Right lobe of liver (tissue), 6 donors: Measurements from ENCODE around the gene ERCC3. TPM values are rescaled to one million over a fixed set of nuclear protein-coding genes. Genes with fewer than 3 reads are reported as not detected.
"Not testable (repeated sequence)": the region's sequence is repeated elsewhere in the genome, so short reads cannot be mapped to it uniquely, and the experiment has no call there.

Source experiments
- ATAC-seq, 4 donors: fragments of 200-7000 bp; cut with Tn5 transposase; one replicate each; pipeline ENCODE4 v1.9.1; 2020; ENCODE audit warnings: mild to moderate bottlenecking in 4 of 4, moderate library complexity in 4 of 4
- DNase-seq, 3 donors: peaks; one replicate each; pipeline ENCODE4 v3.0.0-alpha.2; 2020
- H3K27ac ChIP-seq, 3 donors: fragments of 200-600 bp; one replicate each; pipeline ENCODE4 v1.8.0; 2022
- H3K27me3 ChIP-seq, 2 donors: fragments of 200-600 bp; one replicate each; pipeline ENCODE4 v1.8.0; 2022
- H3K36me3 ChIP-seq, 4 donors: fragments of 200-600 bp; sonication (generic) in 1 of 4; one replicate each; pipeline versions ENCODE4 v1.5.1 to v1.8.0; 2017 to 2022; ENCODE audit warnings: control low read depth in 1 of 4
- H3K4me1 ChIP-seq, 4 donors: fragments of 200-600 bp; sonication (generic) in 1 of 4; one replicate each; pipeline versions ENCODE4 v1.5.1 to v1.8.0; 2017 to 2022; ENCODE audit warnings: control low read depth in 1 of 4
- H3K4me3 ChIP-seq, 3 donors: fragments of 200-600 bp; one replicate each; pipeline ENCODE4 v1.8.0; 2022
- H3K9me3 ChIP-seq, 4 donors: fragments of 200-600 bp; sonication (generic) in 1 of 4; one replicate each; pipeline versions ENCODE4 v1.5.1 to v1.8.0; 2017 to 2022; ENCODE audit warnings: control low read depth in 1 of 4
- POLR2A ChIP-seq: fragments of 450-650 bp; IDR thresholded peaks from one replicate; pipeline ENCODE4 v1.6.1; 2017; ENCODE audit warnings: antibody characterized with exemption, mild to moderate bottlenecking
- WGBS: methylation state at CpG from one replicate; pipeline ENCODE4 v1.1.6; 2018; ENCODE audit warnings: low coverage, low lambda C conversion rate; ENCODE audit not compliant: insufficient coverage; ENCODE audit errors: missing lambda C conversion rate; 5-methylcytosine and 5-hydroxymethylcytosine counted together
- intact Hi-C, 2 donors: fragments of 100-400 bp; cut with DNase I; formaldehyde crosslinking; loops; one replicate each; pipeline versions ENCODE4 v1.11.2 to v1.14.1; 2022
- total RNA-seq, 6 experiments: library from RNA; depleted of rRNA in 2 of 6; stranded (reverse); fragments of >200 nt in 2 of 6; fragmentation: NEBNext Ultra II Directional in 3 of 6; extraction: Animal tissue kit (Norgen Biotek cat#: 25700) in 3 of 6; gene quantifications; one replicate each; pipeline versions ENCODE4 v1.1.0 to v1.2.4, GENCODE V29; 2016 to 2023
- TF ChIP-seq, protein P1 (sequence below), 4 donors: fragments of 200-600 bp in 3 of 4; fragments of 450-650 bp in 1 of 4; IDR thresholded peaks; one replicate each; pipeline versions ENCODE4 v1.5.1 to v1.8.0; 2016 to 2022; ENCODE audit warnings: antibody characterized with exemption in 4 of 4, mild to moderate bottlenecking in 2 of 4
- donor health status: DM: no; HTN: yes; CAD: no.
- donor health status: DM: no; HTN: no; CAD: no.
- donor health status: DM: no; HTN: no; CAD: no.
- donor health status: DM: no; HTN: yes; CAD: no.
- donor health status: DM: no; HTN: yes; CAD: no.

ERCC3 gene
- total RNA-seq, 6 experiments from 2014 or later: 13.5 to 17.3 (median 16.0) TPM

DNA sequence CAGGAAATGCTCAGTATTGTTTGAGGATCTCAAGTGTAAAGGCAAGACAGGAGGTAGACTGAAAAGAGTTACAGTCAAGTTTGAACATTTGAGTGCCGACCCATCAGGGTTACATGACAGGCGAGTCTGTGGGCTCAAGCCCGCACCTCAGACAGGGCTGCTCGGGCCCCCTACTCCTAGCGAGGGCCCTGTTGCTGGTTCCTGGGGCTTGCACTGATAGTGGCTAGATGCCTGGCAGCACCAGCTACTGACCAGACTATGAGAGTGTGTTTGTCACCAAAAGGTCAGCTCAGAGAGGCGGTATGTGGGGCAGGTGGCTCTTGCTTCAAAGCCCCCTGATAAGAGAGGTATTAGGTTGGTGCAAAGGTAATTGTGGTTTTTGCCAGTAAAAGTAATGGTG, 38.2 kb downstream of the ERCC3 start:
- no peak for ATAC-seq
- intact Hi-C loops: no loop called here
- no peak for DNase-seq

DNA sequence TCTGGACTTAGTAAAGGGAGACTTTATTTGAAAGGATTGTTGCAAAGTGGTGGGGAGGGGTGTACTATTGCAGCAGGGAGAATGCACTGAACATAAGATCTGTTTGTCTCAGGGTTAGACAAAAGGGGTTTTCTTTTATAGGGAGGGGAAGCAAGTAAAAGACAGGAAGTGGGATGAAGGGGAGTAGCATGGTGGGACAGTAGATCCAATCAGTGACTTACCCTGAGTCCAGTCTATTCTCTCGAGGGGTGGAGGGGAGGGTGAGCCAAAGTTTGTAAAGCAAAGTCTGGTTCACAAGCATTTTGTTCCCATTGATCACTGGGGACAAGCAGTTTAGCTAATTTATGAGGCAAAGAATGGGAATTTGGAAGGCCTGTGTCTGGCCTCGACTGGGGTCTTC, 38.8 kb downstream of the ERCC3 start:
- TF ChIP-seq, protein P1, sequence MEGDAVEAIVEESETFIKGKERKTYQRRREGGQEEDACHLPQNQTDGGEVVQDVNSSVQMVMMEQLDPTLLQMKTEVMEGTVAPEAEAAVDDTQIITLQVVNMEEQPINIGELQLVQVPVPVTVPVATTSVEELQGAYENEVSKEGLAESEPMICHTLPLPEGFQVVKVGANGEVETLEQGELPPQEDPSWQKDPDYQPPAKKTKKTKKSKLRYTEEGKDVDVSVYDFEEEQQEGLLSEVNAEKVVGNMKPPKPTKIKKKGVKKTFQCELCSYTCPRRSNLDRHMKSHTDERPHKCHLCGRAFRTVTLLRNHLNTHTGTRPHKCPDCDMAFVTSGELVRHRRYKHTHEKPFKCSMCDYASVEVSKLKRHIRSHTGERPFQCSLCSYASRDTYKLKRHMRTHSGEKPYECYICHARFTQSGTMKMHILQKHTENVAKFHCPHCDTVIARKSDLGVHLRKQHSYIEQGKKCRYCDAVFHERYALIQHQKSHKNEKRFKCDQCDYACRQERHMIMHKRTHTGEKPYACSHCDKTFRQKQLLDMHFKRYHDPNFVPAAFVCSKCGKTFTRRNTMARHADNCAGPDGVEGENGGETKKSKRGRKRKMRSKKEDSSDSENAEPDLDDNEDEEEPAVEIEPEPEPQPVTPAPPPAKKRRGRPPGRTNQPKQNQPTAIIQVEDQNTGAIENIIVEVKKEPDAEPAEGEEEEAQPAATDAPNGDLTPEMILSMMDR (IDR thresholded peaks at IDR 0.05): no peak
- TF ChIP-seq POLR2A: no peak
- Histone ChIP-seq H3K4me3 (no peak overlapping the region), H3K4me1 (no peaks in the 10 kb centered on the region), H3K27me3 (no peaks in the 10 kb centered on the region), H3K9me3 (no peaks in the 10 kb centered on the region), H3K36me3 (peaks cover 0 to 28% (median 3%) of the 10 kb centered on the region in 4 donors), H3K27ac (no peak overlapping the region)
- intact Hi-C loops: no loop called here
- no peak for ATAC-seq
- 83% methylated on average over 2 of the region's 2 CpGs for WGBS
- DNase-seq: no peak

More for the DNA sequence above, 38.2 kb downstream of the ERCC3 start:
- no peaks in the 10 kb centered on the region for H3K27me3 ChIP-seq
- no peak overlapping the region for H3K27ac ChIP-seq
- H3K4me1 ChIP-seq: no peaks in the 10 kb centered on the region
- no peaks in the 10 kb centered on the region for H3K9me3 ChIP-seq
- TF ChIP-seq, protein P1 (IDR thresholded peaks at IDR 0.05): no peak
- WGBS: 83% methylated on average over 1 of the region's 6 CpGs
- H3K36me3 ChIP-seq: peaks cover 4 to 33% (median 7%) of the 10 kb centered on the region in 4 donors
- H3K4me3 ChIP-seq: no peak overlapping the region

DNA sequence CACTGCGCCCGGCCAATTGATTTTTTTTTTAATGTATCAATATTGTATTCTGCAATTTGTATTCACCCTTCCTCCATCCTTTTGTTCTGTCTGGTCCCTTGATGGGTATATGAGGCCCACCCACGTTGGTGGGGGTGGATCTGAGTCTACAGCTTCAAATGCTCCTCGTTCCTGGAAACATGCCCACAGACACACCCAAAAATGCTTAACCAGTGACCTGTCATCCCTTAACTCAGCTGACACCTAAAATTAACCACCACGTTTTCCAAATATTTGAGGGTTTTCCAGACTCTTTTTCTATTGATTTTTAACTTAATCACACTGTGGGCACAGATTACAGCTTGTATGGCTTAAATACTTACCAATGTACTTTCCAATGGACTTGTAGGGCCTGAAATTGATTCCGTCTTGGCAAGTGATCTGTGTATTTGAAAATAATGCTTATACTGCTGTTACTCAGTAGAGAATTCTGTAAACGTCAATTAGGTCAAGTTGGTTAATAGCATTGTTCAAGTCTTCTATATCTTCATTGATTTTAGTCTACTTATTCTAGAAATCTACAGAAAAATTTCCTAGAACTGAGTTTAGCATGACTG, 39.5 kb downstream of the ERCC3 start:
- Histone ChIP-seq H3K4me1 (no peaks in the 10 kb centered on the region), H3K9me3 (no peaks in the 10 kb centered on the region), H3K4me3 (no peak overlapping the region), H3K36me3 (peaks cover 0 to 22% (median 2%) of the 10 kb centered on the region in 4 donors), H3K27ac (no peak overlapping the region), H3K27me3 (no peaks in the 10 kb centered on the region)
- 48% methylated on average over 6 of the region's 7 CpGs for WGBS
- intact Hi-C loops: no loop called here
- TF ChIP-seq, protein P1 (IDR thresholded peaks at IDR 0.05): no peak
- no peak for TF ChIP-seq POLR2A
- DNase-seq (no peak), ATAC-seq (peak in 1 of 4 donors; percentile 67)

DNA sequence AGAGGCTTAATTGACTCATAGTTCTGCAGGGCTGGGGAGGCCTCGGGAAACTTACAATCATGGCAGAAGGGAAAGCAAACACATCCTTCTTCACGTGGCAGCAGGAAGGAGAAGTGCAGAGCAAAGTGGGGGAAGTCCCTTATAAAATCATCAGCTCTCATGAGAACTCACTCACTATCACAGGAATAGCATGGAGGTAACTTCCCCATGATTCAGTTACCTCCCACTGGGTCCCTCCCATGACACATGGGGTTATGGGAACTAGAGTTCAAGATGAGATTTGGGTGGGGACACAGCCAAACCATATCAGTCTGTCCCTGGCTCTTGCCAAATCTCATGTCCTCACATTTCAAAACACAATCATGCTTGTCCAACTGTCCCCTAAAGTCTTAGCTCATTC, 52.8 kb downstream of the ERCC3 start:
- peak in 2 of 4 donors; percentile 47 to 63 for ATAC-seq
- H3K4me3 ChIP-seq, DNase-seq, H3K27ac ChIP-seq, H3K36me3 ChIP-seq, intact Hi-C loops, H3K9me3 ChIP-seq, H3K27me3 ChIP-seq, H3K4me1 ChIP-seq: not testable (repeated sequence)
- 67% methylated on average over 1 of the region's 2 CpGs for WGBS

DNA sequence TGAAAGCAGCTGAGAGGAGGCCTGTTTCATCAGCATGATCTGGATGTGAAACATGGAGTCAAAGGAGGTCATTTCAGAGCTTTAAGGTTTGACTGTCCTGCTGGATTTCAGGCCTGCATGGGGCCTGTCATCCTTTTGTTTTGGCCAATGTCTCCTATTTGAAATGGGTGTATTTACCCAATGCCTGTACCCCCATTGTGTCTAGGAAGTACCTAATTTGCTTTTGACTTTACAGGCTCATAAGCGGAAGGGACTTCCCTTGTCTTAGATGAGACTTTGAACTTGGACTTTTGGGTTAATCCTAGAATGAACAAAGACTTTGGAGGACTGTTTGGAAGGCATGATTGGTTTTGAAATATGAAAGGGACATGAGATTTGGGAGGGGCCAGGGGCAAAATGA, 54.5 kb downstream of the ERCC3 start:
- Histone ChIP-seq H3K27me3 (no peaks in the 10 kb centered on the region), H3K4me1 (peaks cover 0 to 6% (median 0%) of the 10 kb centered on the region in 4 donors), H3K27ac (no peak overlapping the region), H3K4me3 (no peak overlapping the region), H3K36me3 (no peaks in the 10 kb centered on the region), H3K9me3 (no peaks in the 10 kb centered on the region)
- WGBS: 100% methylated on average over 1 of the region's 1 CpG
- DNase-seq (no peak), ATAC-seq (peak in 1 of 4 donors; percentile 20)
- intact Hi-C loops: no loop called here
- TF ChIP-seq POLR2A: no peak
- TF ChIP-seq, protein P1 (IDR thresholded peaks at IDR 0.05): no peak

DNA sequence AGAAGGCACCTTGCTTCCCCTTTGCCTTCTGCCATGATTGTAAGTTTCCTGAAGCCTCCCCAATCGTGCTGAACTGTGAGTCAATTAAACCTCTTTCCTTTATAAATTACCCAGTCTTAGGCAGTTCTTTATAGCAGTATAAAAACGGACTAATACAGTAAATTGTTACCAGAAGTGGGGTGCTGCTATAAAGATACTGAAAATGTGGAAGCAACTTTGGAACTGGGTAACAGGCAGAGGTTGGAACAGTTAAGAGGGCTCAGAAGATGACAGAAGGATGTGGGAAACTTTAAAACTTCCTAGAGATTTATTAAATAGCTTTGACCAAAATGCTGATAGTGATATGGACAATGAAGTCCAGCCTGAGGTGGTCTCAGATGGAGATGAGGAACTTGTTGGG, 56.2 kb downstream of the ERCC3 start:
- H3K4me1 ChIP-seq, DNase-seq, H3K9me3 ChIP-seq, intact Hi-C loops, H3K27me3 ChIP-seq, H3K4me3 ChIP-seq, H3K27ac ChIP-seq, ATAC-seq, H3K36me3 ChIP-seq: not testable (repeated sequence)
- 47% methylated on average over 2 of the region's 2 CpGs for WGBS
